VCaP (cell line): ENCODE results near the gene FIGN.

Experiments
- H3K27ac ChIP-seq: fragments of 450-650 bp; 2 replicates; pipeline ENCODE4 v1.5.1; 2017
- TF ChIP-seq, protein P1 (sequence below): fragments of 450-650 bp; conservative IDR thresholded peaks from 2 replicates; pipeline ENCODE4 v1.5.1; 2017; ENCODE audit warnings: mild to moderate bottlenecking, moderate library complexity

Gene FIGN

DNA sequence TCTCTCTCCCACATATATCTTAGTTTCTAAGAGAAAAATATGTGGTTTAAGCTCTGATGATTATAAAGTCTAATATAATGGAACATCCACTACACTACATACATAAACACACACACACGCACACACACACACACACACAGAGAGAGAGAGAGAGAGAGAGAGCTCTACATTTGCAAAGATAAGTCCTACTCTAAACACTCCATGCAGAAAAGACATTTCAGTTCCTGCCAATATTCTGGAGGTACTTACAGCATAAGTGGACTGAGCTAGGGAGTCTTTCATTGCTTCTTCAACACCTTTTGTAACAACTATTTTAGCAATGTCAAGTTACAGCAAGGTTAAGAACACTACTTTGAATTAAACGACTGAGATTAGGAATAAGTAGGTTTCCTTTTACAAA lies 80.1 kb downstream of the FIGN start:
- TF ChIP-seq, protein P1, sequence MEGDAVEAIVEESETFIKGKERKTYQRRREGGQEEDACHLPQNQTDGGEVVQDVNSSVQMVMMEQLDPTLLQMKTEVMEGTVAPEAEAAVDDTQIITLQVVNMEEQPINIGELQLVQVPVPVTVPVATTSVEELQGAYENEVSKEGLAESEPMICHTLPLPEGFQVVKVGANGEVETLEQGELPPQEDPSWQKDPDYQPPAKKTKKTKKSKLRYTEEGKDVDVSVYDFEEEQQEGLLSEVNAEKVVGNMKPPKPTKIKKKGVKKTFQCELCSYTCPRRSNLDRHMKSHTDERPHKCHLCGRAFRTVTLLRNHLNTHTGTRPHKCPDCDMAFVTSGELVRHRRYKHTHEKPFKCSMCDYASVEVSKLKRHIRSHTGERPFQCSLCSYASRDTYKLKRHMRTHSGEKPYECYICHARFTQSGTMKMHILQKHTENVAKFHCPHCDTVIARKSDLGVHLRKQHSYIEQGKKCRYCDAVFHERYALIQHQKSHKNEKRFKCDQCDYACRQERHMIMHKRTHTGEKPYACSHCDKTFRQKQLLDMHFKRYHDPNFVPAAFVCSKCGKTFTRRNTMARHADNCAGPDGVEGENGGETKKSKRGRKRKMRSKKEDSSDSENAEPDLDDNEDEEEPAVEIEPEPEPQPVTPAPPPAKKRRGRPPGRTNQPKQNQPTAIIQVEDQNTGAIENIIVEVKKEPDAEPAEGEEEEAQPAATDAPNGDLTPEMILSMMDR = no peak
- H3K27ac ChIP-seq = no peak overlapping the region

DNA sequence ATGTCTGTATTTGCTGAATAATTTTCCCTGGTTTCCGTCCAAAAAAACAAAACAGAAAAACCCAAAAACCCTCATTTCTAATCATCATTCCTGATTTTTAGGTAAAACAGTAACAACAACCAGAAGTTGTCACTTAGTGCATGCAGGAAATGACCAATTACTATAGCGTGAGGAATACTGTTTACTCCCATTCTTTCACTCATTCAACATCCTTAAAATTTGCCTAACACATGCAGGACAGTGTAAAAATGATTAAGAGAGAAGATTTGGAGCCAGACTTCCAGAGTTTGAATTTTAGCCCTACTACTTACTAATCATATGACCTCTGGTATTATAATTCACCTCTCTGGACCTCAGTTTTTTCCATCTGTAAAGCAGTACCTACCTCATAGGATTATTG lies 83.1 kb downstream of the FIGN start:
- H3K27ac ChIP-seq = no peak overlapping the region
- TF ChIP-seq, protein P1 = no peak

DNA sequence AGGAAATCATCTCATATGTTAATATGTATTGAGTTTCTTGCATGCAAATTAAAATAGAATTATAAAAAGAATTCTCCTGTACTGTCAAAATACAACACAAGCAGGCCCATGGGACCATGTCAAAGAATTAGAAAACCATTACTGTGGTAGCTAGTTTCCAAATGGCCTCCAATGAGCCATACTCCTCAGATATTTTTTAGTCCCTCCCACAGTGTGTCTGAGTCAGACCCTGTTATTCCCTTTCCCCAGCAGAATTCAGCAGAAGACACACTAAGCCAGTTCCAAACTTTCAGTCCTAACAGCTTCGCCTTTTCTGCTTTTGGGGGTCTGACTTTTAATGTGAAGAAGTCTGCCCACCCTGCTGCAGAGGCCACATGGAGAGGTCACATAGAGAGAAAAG lies 86.7 kb downstream of the FIGN start:
- no peak overlapping the region for H3K27ac ChIP-seq
- TF ChIP-seq, protein P1 = no peak

DNA sequence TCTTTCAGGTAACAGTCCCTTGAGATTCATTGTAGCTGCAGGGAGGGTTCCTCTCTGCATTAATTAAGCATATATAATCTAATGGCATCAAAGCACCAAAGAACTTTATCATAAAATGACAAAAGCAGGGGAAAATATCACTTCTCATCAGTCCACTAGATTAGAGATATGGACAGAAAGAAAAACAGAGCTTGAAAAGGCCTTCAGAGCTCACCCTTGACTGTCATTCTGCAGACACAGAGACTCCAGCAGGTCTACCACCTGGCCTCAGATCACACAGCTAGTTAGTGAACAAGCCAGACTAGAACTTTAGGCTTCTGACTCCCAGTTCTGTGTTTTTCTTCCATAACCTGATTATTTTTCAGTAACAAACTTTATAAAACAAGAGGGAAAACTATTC lies 88.5 kb downstream of the FIGN start:
- TF ChIP-seq, protein P1 = no peak

DNA sequence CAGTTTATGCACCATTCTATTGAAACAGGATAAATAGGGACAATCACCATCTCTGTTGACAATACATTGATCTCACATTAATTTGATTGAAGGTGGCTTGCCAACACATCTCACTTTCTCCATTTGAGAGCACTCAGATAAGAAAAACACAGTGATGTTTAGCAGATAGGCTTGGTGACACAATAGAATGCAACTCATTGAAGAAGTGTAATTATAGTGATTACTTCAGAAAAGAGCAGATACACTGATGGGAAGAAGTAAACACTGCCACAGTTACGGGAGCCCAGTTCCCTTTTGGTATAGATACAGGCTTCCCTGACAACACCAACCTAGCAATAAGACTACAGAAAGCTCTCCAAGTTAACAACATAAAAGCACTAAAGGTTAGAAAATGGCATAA lies 89.1 kb downstream of the FIGN start:
- TF ChIP-seq, protein P1 = no peak
- no peak overlapping the region for H3K27ac ChIP-seq

More for the DNA sequence above, 88.5 kb downstream of the FIGN start:
- no peak overlapping the region for H3K27ac ChIP-seq

DNA sequence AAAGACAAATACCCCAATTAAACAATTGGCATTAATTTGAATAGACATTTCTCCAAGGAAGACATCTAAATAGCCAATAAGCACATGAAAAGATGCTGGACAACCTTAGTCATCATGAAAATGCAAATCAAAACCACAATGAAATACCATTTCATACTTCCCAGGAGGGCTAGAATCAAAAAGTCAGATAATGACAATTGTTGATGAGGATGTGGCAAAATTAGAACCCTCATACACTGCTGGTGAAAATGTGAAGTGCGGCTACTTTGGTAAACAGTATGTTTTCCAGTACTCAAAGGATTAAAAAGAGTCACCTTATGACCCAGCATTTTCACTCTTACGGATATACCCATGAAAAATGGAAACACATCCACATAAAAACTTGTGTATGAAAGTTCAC lies 91.6 kb downstream of the FIGN start:
- TF ChIP-seq, protein P1 = no peak
- H3K27ac ChIP-seq = no peak overlapping the region

DNA sequence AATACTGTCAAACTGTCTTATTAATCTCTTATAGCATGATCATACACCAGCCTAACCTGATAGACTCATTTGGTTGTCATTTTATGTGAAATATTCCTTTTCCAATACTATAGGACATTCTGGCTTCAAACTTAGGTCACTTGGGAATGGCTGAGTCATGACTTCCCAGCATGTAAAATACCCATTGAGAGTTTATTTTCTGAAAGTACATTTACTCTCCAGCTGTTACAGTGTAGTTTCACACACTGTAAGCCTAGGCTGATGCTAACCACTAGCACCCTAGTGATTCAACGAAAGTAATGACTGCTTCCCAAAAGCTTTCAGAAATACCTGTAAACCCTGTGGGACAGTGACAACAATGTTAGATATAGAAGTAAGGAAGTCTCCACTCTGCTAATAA lies 93.8 kb downstream of the FIGN start:
- TF ChIP-seq, protein P1 = no peak
- no peak overlapping the region for H3K27ac ChIP-seq
